Fibroblast of pulmonary artery (primary cell): ENCODE measurements around the gene NCLN.

ENCODE experiments used
- DNase-seq: peaks from one replicate; pipeline ENCODE4 v3.0.0-alpha.2; 2010; ENCODE audit warnings: low read depth
- H3K4me3 ChIP-seq: replicated peaks from 2 replicates; pipeline ENCODE4 v1.5.1; 2011; ENCODE audit warnings: low read depth, mild to moderate bottlenecking, control low read depth, low read length, moderate library complexity
- CTCF ChIP-seq: IDR thresholded peaks from 2 replicates; pipeline ENCODE4 v1.5.1; 2011; ENCODE audit warnings: mild to moderate bottlenecking, control low read depth, low read length, inconsistent platforms; ENCODE audit errors: missing control alignments

Gene NCLN

GRCh38 chr19:3222709-3223108 lies 37.0 kb downstream of the NCLN start:
- no peak for TF ChIP-seq CTCF
- DNase-seq = no peak
- no peak overlapping the region for H3K4me3 ChIP-seq

- DNase-seq = peak; percentile 11
- no peak within 1 kb of the TSS for H3K4me3 ChIP-seq
- TF ChIP-seq CTCF = no peak
These were observed 38.8 kb downstream of the NCLN start, which contains the start of gene CELF5 for GRCh38 chr19:3224346-3225168. CELF5 (plus strand) TSS chr19:3224661; CDS start chr19:3224740, 79 bp downstream.

GRCh38 chr19:3225169-3225485 lies 39.4 kb downstream of the NCLN start:
- no peak for TF ChIP-seq CTCF
- DNase-seq = no peak
- H3K4me3 ChIP-seq = no peak overlapping the region

GRCh38 chr19:3225677-3226093 lies 40.0 kb downstream of the NCLN start:
- DNase-seq = no peak
- TF ChIP-seq CTCF = no peak
- no peak overlapping the region for H3K4me3 ChIP-seq

GRCh38 chr19:3227054-3227626 lies 41.4 kb downstream of the NCLN start:
- DNase-seq = no peak
- TF ChIP-seq CTCF = no peak
- H3K4me3 ChIP-seq = no peak overlapping the region

- no peak for TF ChIP-seq CTCF
- H3K4me3 ChIP-seq = no peak overlapping the region
- no peak for DNase-seq
These were observed 43.6 kb downstream of the NCLN start for GRCh38 chr19:3229346-3229743.

- TF ChIP-seq CTCF = no peak
- DNase-seq = no peak
- H3K4me3 ChIP-seq = no peak overlapping the region
These were observed 44.3 kb downstream of the NCLN start for GRCh38 chr19:3229888-3230496.
